CD4-positive, alpha-beta T cell treated with Interleukin-10 for 1 hour (primary cell): ENCODE results near the gene RBMS3.

Experiments
- DNase-seq: peaks from one replicate; pipeline ENCODE4 v3.0.0-alpha.2; 2020

RBMS3 gene

DNA sequence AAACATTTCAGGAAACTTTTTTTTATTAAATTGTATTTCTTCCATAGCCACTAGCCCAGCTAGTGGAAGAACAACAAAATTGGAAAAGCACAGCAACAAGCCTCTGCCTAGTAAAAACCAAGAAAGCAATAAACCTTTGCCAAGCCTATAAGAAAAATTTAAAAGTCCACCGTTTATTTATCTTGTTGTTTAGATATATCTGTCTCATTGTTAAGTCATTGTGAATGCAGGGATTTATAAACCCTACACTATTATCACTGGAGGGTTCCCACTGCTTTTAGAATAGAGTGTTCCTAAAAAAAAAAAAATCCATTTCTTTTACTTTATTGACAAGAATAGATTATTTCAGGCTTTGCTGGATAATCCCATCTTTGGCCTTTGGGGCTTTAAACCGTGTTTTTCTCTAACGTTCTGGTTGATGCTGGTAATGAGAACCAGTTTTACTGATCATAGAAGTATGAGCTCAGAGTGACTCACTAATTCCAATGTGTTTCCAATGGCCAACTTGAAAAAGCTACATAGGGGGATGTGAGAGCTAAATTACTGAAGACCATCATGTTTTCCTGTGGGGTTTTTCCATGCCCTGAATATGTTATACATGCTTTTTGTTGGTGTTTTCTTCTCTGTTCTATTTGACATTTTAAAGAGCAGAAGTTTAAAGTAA lies 634.1 kb downstream of the RBMS3 start:
- no peak for DNase-seq

DNA sequence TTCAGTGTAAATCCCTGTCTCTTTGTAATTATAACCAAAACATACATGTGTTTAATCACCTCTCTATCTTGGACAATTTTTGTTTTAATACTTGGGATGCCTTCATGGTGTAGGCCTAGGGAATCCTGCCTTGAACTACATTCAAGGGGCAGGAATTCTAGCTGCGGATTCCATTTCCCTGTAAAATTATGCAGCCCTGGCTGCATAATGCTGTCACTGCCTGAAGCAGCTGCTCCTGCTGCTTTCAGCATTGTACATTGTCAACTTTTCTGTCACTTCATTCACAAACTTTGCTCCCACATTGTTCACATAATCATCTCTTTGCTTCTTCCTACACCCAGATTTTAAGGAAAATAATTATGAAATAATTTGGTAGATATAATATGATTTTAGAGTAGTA lies 638.7 kb downstream of the RBMS3 start:
- DNase-seq = no peak

DNA sequence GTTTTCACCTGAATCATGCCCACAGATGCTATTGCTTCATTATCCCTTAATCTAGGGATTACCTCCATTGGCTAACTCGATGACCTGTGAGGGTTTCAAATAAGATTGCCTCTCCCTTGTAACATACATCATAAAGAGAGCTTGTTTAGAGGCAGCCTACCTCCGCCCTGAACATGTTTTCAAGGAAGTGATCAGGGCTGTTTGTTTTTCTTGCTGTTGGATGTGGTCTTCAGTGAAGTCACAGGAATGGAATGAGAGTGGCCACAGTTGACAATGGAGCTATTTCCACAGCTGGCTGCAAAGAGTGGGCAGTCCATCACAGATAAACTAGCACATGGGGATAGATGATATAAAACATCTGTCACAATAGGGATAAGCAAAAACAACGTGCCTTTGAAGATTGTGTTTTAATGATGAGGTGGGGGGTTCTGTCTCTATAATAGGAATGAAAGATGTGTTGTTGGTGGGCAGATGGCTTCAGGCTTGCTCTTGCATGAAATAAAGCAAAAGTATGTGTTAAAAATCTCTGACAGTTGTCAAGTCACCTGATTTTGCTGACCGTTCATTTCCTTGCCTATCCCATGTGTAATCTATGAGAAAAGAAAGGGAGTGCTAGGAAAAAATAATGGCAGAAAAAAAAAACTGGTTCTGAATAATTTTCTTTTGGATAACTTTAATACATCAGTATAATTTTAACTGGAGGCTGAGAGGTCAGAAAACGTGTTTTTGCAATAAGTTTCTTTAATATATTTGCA lies 642.3 kb downstream of the RBMS3 start:
- no peak for DNase-seq

- DNase-seq = no peak
Observed at GRCh38 chr3:29924783-29925561, 644.1 kb downstream of the RBMS3 start.

- no peak for DNase-seq
Observed at GRCh38 chr3:29926378-29926777, 645.5 kb downstream of the RBMS3 start.

DNA sequence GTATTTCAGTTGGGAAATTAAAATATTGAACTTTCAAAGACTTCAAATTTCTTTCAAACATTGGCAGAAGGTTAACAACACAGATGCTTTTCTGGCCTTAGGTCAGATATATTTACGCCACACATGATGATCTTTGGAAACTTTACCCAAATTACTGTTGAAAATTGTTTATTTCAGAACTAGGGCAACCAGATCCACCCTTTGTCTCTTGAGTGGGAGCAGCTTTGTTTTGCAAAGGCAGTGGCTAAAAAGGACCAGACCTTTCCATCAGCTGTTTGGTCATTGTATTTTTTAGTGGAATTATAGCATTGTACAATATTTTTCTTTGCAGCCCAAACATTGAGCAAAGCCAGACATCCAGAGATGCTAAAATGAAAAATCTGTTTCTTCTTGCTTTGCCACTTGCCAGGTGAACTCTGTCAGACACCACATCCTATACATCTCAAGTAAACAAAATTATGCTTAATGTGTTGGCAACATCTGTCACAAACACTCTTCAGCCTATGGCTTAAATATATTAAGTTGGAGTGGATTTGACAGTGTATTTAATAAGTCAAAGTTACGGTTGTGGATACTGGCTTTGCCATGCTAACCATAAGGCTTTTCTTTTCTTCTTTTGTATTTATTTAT lies 651.9 kb downstream of the RBMS3 start:
- no peak for DNase-seq

DNA sequence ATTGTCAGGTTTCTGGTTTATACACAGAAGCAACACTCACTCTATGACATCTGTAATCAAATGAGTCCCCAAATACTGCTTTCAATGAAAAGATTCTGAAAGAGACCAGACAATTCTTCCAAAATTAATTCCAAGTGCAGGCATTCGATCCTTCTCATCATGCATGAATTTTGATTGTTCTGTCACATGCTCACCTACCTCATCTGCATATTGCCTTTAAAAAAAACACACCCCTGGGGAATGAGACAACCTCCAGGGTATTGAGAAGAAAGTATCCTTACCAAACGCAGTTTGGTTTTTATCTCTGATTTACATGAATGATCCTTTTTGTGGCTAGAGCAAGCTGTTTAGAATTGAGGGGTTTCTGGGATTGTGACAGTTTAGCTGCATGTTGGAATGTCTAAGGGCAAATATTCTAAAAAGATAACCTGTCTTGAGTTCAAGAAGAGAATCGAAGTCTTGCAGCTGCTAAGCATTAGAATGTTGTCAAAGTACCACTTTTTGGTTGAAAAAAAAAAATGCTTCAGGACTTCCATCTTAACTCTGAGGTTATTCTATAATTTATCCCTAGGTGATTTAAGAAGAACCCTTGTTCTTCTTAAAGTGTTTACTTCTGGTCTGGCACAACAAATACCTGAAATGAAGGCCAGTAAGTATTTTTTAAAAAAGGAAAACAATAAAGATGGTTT lies 653.1 kb downstream of the RBMS3 start:
- no peak for DNase-seq

- DNase-seq = no peak
Observed at GRCh38 chr3:29934751-29935150, 653.9 kb downstream of the RBMS3 start.

DNA sequence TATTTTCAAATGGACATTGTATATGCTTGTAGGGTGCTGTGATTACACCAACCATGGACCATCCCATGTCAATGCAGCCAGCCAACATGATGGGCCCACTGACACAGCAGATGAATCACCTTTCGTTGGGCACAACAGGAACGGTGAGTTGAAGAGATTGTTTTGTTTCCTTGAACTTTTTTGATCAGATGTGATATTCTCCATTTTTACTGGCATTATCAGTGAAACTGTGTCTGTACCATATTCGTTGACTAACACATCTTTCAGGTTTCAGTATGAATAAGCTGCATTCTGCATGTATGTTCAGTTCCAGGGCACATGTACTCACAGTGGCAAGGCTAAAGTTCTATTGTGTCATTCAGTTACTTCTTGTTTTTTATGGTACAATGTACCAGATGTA lies 655.2 kb downstream of the RBMS3 start:
- DNase-seq = no peak

DNA sequence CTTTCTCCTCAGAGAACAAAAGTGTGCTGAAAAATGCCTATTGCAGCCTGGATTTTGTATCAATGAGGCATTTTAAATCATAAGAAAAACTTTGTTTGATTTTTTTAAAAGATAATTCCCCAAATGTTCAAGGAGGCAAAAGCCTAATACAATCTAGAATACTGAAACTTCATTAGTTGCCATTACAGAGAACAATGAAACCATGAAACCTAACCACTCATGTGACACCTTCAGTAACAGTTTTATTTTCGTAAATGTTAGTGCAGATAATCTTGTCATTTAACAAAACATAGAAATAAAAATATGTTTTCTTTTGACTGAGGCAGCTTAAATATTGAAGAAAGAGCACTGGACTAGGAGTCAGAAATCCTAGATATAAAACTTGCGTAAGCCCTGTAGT lies 655.9 kb downstream of the RBMS3 start:
- DNase-seq = no peak

DNA sequence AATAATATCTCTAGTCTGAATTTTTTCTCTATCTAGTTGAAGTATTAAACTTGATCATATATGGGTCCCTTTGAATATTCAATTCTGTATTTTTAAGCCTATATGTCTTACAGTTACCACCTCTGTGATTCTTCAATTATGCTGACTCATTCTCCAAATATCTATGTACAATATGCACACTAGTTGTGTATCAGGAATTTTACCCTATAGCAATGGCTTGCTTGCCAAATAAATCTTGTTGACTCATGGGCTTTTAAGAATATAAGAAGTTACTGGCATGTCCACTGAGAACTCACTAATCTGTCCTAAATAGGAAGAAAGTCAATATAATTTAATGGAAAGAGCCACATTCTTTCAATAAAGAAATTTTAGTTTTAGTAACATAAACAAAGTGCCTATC lies 656.3 kb downstream of the RBMS3 start:
- no peak for DNase-seq

DNA sequence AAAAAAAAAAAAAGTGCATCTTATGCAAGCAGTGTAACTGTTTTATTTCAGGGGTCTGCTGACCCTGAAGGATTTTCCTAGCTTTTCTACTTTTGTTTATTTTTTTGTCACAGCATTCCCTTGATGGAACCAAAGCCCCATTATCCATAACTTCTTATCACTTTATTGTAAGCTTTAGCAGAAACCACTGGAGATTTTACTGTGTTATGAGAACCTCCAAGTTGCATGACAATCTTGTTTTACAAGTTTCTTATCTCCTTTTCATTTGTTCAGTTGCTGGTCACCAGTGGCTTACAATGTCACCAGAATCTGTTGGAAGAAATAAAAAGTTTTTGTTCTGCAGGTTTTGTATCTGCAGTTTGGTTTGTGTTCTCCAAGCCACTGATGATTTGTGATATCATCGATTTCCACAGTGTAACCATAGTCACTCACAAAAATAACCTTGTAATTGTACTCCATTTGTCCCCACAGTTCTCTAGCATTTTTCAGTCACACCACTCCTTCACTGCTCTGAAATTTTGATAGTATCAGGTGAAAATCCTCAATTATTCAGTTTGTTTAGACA lies 660.0 kb downstream of the RBMS3 start:
- no peak for DNase-seq

DNA sequence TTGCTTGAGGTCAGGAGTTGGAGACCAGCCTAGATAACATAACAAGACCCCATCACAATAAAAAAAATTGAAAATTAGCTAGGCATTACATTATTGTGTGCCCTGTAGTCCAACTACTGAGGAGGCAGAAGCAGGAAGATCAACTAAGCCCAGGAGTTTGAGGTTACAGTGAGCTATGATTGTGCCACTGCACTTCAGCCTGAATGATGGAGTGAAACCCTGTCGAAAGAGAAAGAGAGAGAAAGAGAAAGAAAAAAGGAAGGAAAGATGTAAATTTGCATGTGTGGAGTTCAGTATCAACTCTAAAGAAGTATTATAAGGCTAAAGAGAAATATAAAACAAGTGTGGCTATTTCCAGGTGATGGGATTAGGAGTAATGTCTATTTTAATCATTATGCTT lies 661.4 kb downstream of the RBMS3 start:
- no peak for DNase-seq

DNA sequence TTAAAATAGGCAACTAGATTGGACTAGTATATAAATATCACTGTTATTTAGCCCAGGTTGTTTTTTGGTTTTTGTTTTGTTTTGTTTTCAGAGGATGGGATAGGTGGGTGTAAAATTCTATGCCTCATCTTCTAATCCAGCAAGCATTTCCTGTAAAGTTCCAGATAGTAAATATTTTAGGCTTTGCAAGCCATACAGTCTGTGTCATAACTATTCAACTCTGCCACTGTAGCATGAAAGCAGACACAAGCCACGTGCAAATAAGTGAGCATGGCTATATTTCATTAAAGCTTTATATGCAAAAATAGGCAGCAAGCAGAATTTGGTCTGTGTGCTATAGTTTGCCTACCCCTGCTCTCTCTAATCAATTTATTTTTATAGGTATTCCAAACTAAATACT lies 668.3 kb downstream of the RBMS3 start:
- DNase-seq = no peak

DNA sequence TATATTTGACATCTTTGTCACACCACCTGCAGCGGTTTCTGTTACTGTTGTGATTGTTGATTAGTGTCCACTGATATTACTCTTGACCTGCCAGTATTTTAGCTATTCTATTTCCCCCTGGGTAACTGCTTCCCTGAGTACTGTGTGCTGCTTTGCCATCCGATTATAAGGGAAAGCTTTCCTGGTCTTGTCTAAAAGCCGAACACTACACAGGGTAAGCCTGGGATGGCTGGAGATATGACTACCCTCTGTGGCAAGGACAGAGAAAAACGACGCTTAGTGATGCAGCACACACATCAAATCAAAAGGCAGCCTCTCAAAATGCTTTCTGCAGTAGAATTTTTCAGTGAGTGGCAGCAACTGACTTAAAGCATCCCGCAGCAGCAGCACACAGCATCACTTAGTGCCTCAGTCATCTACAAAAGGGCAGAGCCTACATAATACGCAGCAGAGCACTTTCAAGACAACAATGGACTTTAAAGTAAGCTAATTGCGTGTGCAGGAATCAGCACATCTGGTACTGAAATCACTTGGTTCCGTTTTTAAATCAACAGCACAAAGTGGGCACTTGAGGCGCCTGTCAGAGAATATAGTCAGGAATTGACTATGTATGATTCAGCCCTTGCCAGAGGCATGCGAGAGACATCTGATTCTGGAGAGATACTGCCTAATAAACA lies 669.2 kb downstream of the RBMS3 start:
- DNase-seq = no peak

GRCh38 chr3:29952431-29952830 lies 671.6 kb downstream of the RBMS3 start:
- DNase-seq = no peak

GRCh38 chr3:29955413-29955812 lies 674.5 kb downstream of the RBMS3 start:
- DNase-seq = no peak

GRCh38 chr3:29958816-29959215 lies 677.9 kb downstream of the RBMS3 start:
- DNase-seq = no peak

DNA sequence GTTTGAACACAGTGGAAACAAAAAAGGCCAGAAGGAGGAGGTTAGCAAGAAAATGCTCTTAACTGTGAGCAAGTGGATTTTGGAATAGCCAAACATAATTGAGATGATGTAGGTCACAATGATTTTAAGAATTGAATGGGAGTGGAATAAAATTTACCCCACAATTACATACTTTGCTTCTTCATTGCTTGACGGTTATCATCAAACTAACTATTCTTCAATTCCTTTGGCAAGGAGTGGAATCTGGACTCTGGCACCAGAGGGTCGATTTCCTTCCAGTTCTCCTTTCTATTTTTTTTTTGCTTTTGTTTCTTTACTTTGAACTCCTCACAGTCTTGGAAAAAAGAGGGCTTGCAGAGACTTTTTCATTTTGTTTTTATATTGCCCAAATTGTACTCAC lies 691.0 kb downstream of the RBMS3 start:
- no peak for DNase-seq

- DNase-seq = no peak
Observed at GRCh38 chr3:29972320-29972993, 691.6 kb downstream of the RBMS3 start.

- DNase-seq = no peak
Observed at GRCh38 chr3:29973763-29974162, 692.9 kb downstream of the RBMS3 start.
